ENCODE measurements around the gene ASIC4. TPM values are rescaled to one million over a fixed set of nuclear protein-coding genes. Genes with fewer than 3 reads are reported as not detected.
A peak's percentile ranks its signal among the peaks of the same experiment; 100 is the strongest.

ASIC4 gene
- total RNA-seq, 1 donor from 2014 or later: 0.26 TPM

DNA sequence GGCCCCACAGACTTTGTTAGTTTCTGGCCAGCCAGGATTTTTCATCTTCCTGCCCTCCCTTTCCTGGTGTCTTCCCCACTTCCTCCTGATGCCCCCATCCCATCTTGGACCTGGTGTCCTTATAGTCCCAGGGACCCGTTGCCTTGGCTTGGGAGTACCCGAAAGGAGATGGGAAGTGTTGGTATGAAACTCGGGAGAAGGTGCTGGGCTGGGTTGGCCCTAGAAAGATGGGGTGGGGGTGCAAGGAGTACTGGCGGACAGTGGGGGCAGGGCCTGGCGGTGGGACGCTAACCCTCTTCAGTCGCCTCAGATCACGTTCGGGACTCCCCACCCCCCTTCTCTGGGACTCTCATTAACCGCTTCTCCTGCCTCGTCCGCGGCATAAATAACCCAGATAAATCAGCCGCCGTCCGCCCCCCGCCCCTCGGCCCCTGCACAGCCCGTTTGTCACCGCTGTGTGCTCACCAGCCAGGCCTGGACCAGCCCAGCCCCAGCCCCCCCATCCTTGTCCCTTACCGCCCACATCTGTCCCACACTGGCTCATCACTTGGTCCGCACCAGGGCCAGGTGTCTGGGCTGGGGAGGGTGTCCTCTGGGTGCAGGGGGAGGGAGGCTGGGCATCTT is 3.7 kb upstream of the ASIC4 start:
- H3K27me3 ChIP-seq: peaks cover 27% of the 10 kb centered on the region
- peaks cover 78% of the 10 kb centered on the region for H3K4me1 ChIP-seq
- no peaks in the 10 kb centered on the region for H3K9me3 ChIP-seq (ENCODE audit: low read depth)
- H3K4me2 ChIP-seq: peak overlapping the region; percentile 80
- H3K79me2 ChIP-seq (ENCODE audit: low read depth): no peaks in the 10 kb centered on the region
- Mint-ChIP-seq H3K4me1 (peaks cover 67% of the 10 kb centered on the region), H3K27ac (peak overlapping the region; percentile 91), H3K27me3 (ENCODE audit: insufficient read depth, low read depth) (peaks cover 29% of the 10 kb centered on the region), H3K9me3 (no peaks in the 10 kb centered on the region), H3K36me3 (no peaks in the 10 kb centered on the region), H3K4me3 (peak overlapping the region; percentile 84)
- DNase-seq (ENCODE audit: low spot score): peak; percentile 40
- peak overlapping the region; percentile 43 for H3K4me3 ChIP-seq
- no peak overlapping the region for H3K9ac ChIP-seq
- TF ChIP-seq EZH2 (IDR thresholded peaks at IDR 0.05) (no peak), EZH2phosphoT487 (IDR thresholded peaks at IDR 0.05) (no peak), CTCF (IDR thresholded peaks at IDR 0.05) (no peak)
- H2AFZ ChIP-seq (replicated peaks): no peak overlapping the region
- peaks cover 50% of the 10 kb centered on the region for H3F3A ChIP-seq (ENCODE audit: low read depth)
- no peaks in the 10 kb centered on the region for H4K20me1 ChIP-seq (ENCODE audit: low read depth)
- no peak overlapping the region for H3K27ac ChIP-seq
- H3K36me3 ChIP-seq: no peaks in the 10 kb centered on the region

GRCh38 chr2:219511547-219512325 is 2.5 kb upstream of the ASIC4 start:
- Histone ChIP-seq H3K9ac (no peak overlapping the region), H3K36me3 (no peaks in the 10 kb centered on the region), H3K9me3 (ENCODE audit: low read depth) (no peaks in the 10 kb centered on the region), H4K20me1 (ENCODE audit: low read depth) (no peaks in the 10 kb centered on the region), H3K4me3 (no peak overlapping the region), H3K79me2 (ENCODE audit: low read depth) (no peaks in the 10 kb centered on the region), H3K27ac (no peak overlapping the region), H3K4me2 (peak overlapping the region; percentile 80), H3K27me3 (peaks cover 36% of the 10 kb centered on the region), H2AFZ (replicated peaks) (no peak overlapping the region), H3F3A (ENCODE audit: low read depth) (peaks cover 44% of the 10 kb centered on the region), H3K4me1 (peaks cover 75% of the 10 kb centered on the region)
- DNase-seq (ENCODE audit: low spot score): peak; percentile 41
- peaks cover 71% of the 10 kb centered on the region for H3K4me1 Mint-ChIP-seq
- no peaks in the 10 kb centered on the region for H3K9me3 Mint-ChIP-seq
- peak overlapping the region; percentile 25 for H3K27ac Mint-ChIP-seq
- TF ChIP-seq CTCF (IDR thresholded peaks at IDR 0.05): no peak
- no peak for TF ChIP-seq EZH2 (IDR thresholded peaks at IDR 0.05)
- TF ChIP-seq EZH2phosphoT487 (IDR thresholded peaks at IDR 0.05): no peak
- no peaks in the 10 kb centered on the region for H3K36me3 Mint-ChIP-seq
- peaks cover 36% of the 10 kb centered on the region for H3K27me3 Mint-ChIP-seq (ENCODE audit: insufficient read depth, low read depth)
- H3K4me3 Mint-ChIP-seq: peak overlapping the region; percentile 8

DNA sequence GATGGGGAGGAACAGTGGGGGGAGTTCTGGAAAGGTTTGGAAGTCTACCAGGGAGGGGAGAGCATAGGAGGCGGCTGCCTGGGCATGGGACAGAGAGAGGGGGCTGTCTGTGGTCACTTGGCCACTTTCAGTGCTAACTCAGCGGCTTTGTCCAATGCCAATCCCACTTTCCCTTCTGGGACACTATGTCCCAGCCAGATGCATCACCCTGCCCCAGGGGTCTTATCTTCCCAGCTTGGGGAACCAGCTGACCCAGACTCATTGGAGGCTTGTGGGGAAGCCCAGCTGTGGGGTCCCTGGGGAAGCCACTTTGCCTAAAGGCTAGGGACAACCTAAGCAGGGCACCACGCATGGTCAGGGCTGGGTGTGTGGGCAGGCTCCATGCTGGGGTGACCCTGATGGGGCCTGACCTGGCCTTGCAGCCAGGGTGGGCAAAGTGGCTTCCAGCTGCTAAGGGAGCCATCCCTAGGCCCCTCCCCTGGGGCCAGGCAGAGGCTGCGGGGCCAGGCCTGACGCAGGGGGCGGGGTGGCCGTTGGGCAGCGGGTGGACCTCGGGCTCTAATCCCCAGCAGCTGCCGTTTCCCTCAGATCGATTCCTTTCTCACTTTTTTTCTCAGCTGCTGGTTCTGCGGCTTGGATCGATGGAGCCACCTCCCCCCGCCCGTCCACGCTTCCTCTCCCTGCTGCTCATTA is 1.6 kb upstream of the ASIC4 start:
- peak overlapping the region; percentile 12 for H3K4me3 ChIP-seq
- peak; percentile 85 for DNase-seq (ENCODE audit: low spot score)
- H3K9me3 ChIP-seq (ENCODE audit: low read depth): no peaks in the 10 kb centered on the region
- H3K4me2 ChIP-seq: peak overlapping the region; percentile 80
- peaks cover 65% of the 10 kb centered on the region for H3K4me1 Mint-ChIP-seq
- no peaks in the 10 kb centered on the region for H4K20me1 ChIP-seq (ENCODE audit: low read depth)
- TF ChIP-seq EZH2 (IDR thresholded peaks at IDR 0.05) (no peak), CTCF (IDR thresholded peaks at IDR 0.05) (no peak), EZH2phosphoT487 (IDR thresholded peaks at IDR 0.05) (no peak)
- H3F3A ChIP-seq (ENCODE audit: low read depth): peaks cover 35% of the 10 kb centered on the region
- H3K27me3 ChIP-seq: peaks cover 44% of the 10 kb centered on the region
- H3K4me1 ChIP-seq: peaks cover 65% of the 10 kb centered on the region
- H3K79me2 ChIP-seq (ENCODE audit: low read depth): no peaks in the 10 kb centered on the region
- no peak overlapping the region for H3K27ac Mint-ChIP-seq
- H3K4me3 Mint-ChIP-seq: peak overlapping the region; percentile 81
- H3K9me3 Mint-ChIP-seq: no peaks in the 10 kb centered on the region
- peaks cover 38% of the 10 kb centered on the region for H3K27me3 Mint-ChIP-seq (ENCODE audit: insufficient read depth, low read depth)
- H3K9ac ChIP-seq: no peak overlapping the region
- no peak overlapping the region for H3K27ac ChIP-seq
- no peak overlapping the region for H2AFZ ChIP-seq (replicated peaks)
- no peaks in the 10 kb centered on the region for H3K36me3 ChIP-seq
- no peaks in the 10 kb centered on the region for H3K36me3 Mint-ChIP-seq

All from neural progenitor cell (in vitro differentiated cells).